AG10803 (cell line): ENCODE results near the gene PRKCB.

ENCODE experiments used
- DNase-seq: peaks from one replicate; pipeline ENCODE4 v3.0.0; 2010; ENCODE audit warnings: low read depth
- H3K4me3 ChIP-seq: 2 replicates; pipeline ENCODE4 v1.5.1; 2011; ENCODE audit warnings: mild to moderate bottlenecking, low read length, control low read depth
- TF ChIP-seq, protein P1 (sequence below): conservative IDR thresholded peaks from 2 replicates; pipeline ENCODE4 v1.5.1; 2011; ENCODE audit warnings: mild to moderate bottlenecking, low read length, control low read depth, inconsistent platforms

Gene PRKCB

DNA sequence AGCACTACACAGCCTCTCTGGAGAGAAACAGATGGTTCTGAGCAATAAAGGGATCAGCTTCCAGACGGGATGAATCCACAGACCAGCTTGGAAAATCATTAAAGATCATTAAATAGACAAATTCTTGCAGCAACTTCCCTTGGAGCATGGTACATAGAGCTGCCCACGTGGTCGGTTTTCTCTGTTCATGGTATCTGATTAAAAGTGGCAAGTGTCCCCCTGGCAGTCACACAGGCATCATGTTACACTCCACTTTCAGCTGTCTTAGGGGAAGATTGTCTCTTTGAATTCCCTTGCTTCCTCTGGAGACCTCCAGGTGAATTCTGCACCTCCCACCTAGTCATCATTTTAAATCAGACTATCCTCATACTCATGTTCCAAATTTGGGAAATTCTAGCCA is 328.2 kb downstream of the PRKCB start:
- TF ChIP-seq, protein P1, sequence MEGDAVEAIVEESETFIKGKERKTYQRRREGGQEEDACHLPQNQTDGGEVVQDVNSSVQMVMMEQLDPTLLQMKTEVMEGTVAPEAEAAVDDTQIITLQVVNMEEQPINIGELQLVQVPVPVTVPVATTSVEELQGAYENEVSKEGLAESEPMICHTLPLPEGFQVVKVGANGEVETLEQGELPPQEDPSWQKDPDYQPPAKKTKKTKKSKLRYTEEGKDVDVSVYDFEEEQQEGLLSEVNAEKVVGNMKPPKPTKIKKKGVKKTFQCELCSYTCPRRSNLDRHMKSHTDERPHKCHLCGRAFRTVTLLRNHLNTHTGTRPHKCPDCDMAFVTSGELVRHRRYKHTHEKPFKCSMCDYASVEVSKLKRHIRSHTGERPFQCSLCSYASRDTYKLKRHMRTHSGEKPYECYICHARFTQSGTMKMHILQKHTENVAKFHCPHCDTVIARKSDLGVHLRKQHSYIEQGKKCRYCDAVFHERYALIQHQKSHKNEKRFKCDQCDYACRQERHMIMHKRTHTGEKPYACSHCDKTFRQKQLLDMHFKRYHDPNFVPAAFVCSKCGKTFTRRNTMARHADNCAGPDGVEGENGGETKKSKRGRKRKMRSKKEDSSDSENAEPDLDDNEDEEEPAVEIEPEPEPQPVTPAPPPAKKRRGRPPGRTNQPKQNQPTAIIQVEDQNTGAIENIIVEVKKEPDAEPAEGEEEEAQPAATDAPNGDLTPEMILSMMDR, result no peak
- DNase-seq, result no peak

DNA sequence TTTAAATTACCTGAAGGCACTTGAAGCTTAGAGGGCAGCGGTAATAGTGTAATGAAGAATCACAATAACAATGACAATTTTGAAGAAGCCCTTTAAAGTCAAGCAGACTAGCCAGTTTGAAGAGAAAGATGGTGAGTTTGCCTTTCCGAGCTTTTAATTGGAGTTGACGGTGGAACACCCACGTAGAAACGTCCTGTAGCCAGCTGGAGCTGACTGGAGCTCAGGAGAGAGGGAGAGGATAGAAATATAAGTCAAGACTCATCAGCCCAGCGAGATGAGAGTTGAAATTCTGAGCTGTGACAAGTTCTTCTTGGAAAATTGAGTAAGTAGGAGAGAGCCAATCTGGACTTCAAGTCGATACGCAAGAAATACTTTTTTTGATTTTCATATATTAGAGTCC is 328.6 kb downstream of the PRKCB start:
- DNase-seq, result no peak
- TF ChIP-seq, protein P1, result no peak
- H3K4me3 ChIP-seq, result no peak overlapping the region

More for the DNA sequence above, 328.2 kb downstream of the PRKCB start:
- no peak overlapping the region for H3K4me3 ChIP-seq

DNA sequence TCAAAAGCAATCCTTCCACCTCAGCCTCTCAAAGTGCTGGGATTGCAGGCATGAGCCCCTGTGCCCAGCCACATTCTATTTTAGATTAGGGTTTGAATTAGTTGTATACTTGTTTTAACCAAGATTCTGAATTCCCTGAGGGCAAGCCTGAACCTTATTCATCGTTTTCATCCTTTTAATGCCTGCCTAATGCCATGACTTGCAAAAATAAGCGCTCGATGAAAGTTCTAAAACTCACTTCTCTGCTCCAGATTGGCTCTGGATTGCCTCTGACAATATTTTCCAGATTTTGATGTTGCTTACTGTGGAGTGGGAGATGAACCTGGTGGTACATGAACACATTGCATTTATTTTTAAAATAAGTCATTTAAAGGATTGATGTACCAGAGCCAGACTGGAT is 329.5 kb downstream of the PRKCB start:
- H3K4me3 ChIP-seq, result no peak overlapping the region
- no peak for DNase-seq
- TF ChIP-seq, protein P1, result no peak

DNA sequence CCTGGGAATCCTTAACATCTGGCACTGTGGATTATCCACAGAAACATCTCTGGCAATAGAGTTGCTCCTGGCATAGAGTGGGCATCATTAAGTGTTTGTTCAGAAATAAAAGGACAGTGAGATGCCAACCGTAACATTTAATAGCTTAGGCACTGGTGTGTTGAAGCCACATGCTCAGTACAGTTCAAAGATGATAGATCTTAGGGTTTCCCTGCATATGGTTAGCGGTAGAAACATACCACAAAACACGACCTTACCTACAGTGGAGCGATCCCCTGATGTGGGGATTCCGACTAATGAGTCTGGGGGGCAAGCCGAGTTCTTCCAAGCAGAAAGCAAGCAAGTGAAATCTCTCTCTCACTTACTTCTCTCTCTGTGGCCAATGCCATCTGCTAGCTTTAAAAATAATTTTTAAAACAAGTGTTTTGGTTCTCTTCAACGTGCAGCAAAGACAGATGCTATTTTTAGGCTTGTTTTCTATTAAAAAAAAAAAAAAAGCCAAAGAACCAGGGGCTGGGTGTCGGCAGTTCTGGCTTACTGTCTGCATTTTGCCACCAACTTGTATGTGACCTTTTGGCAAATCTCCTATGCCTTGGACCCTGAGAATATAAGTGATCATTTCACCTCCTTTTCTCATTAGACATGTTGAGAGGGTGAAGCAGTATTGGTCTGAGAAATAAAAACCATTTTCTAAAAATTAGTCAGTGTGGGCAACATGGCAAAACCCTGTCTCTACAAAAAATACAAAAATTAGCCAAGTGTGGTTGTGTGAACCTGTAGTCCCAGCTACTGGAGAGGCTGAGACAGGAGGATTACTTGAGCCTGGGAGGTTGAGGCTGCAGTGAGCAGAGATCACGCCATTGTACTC is 331.1 kb downstream of the PRKCB start:
- DNase-seq, result no peak
- TF ChIP-seq, protein P1, result no peak

DNA sequence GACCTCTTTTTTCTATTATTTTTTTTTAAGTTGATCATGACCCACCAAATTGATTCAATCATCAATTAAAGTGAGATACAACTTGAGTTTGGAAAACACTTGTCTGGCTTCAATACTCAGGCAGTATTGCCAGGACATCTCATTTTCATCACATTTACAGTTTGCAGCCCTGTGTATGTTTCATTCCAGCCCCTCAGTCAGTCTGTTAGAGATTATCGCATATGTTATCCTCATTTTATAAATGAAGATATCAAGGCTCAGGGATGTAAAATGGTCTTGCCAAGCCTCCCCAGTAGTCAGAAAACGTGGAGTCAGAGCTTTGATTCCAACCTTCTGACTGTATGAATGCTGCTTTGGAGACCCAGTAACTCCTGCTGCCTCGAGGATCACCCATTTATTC is 333.1 kb downstream of the PRKCB start:
- DNase-seq, result no peak
- TF ChIP-seq, protein P1, result no peak
- H3K4me3 ChIP-seq, result no peak overlapping the region

More for the DNA sequence above, 331.1 kb downstream of the PRKCB start:
- no peak overlapping the region for H3K4me3 ChIP-seq

DNA sequence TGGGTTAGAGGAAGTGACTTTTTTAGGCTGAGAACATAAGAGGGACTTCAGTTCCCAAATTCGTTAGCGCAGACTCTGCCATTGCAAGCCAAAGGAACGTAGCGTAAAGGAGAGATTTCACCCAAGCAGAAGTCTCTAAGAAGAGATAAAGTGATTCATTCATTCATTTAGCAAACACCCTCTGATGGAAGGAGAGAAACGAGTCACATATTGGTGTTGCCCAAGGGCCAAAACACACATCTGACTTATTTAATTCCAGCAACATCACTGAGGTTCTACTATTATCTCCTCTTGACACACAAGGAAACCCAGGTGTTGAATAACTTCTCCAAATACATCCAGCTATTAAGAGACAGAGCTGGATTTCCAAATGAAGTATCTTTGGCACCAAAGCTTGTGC is 334.6 kb downstream of the PRKCB start:
- TF ChIP-seq, protein P1, result no peak
- DNase-seq, result no peak
- H3K4me3 ChIP-seq, result no peak overlapping the region

DNA sequence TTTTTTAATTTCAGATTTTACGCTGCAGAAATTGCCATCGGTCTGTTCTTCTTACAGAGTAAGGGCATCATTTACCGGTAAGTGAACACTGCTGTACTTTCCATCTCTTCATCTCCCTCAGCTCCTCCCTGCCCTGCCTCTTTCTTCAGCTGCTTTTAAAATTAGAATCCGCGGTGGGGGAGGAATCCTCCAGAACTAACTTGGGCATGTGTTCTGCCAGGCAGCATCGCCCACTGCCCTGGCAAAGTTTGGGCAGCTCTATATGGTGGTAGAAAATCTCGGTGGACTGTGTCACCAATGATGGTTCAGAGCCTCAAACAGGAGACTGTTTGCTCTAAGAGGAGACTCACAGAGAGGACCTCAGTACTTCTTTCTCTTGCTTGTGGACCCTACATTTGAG is 338.7 kb downstream of the PRKCB start:
- DNase-seq, result no peak
- TF ChIP-seq, protein P1, result no peak
- H3K4me3 ChIP-seq, result no peak overlapping the region
